Mononuclear cell (primary cell): Measurements from ENCODE around the gene PRRT3. TPM values are rescaled to one million over a fixed set of nuclear protein-coding genes. Genes with fewer than 3 reads are reported as not detected.
A peak's percentile ranks its signal among the peaks of the same experiment; 100 is the strongest.

Experiments
- H3K27me3 ChIP-seq: 2 replicates; pipeline ENCODE4 v1.6.0; 2011; ENCODE audit warnings: low read length, control low read depth; ENCODE audit not compliant: insufficient read depth
- H3K4me1 ChIP-seq: 2 replicates; pipeline ENCODE4 v1.5.1; 2011; ENCODE audit warnings: mild to moderate bottlenecking, low read length, control low read depth; ENCODE audit not compliant: insufficient read depth
- H3K4me3 ChIP-seq: 2 replicates; pipeline ENCODE4 v1.5.1; 2011; ENCODE audit warnings: mild to moderate bottlenecking, low read length, moderate library complexity
- H3K9me3 ChIP-seq: 2 replicates; pipeline ENCODE4 v1.5.1; 2011; ENCODE audit warnings: low read depth, mild to moderate bottlenecking, control low read depth, low read length
- total RNA-seq: library from RNA; depleted of rRNA; stranded (reverse); fragments of >200 nt; gene quantifications from one replicate; pipeline ENCODE4 v1.2.3, GENCODE V29; 2012

The PRRT3 gene
- 3.9 TPM for total RNA-seq

DNA sequence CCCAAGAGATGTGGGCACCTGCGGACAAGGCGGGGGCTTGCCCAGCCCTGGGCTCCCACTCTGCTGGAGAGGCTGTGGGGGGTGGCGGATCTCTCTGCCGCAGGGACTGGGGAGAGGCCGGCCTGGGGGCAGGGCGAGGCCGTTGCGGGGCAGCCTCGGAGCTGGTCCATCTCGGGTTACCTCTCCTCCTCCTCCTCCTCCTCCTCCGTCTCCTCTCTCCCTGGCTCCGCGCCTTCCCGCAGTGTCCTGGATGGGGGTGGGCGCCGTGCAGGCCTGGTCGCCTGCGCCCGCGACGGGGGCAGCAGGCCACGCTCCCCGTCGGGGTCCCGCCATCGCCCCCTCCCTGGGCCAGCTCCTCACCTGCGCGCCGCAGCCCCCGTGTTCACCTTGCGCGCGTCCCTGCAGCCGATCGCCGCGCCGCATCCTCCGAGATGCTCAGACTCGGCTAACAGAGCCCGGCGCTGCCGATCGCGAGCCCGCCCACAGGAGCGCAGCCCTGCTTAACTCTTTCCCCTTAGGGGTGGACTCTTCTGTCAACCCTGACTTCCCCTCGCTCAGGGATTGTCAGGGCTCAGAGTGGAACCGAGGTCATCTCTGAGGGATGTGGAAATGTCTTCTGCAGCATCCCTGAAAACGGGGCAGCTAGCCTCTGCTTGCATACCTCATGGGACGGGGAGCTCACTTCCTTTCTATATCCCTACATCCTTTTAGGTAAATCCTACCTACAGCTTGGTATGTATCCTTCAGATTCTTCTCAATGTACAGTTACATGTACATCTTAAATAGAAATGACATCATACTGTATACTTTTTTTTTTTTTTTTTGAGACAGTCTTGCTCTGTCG, at the start of gene PRRT3:
Gene PRRT3, minus strand, starts transcription at position 447 of the 844 bp plus-strand sequence. CDS start 2,293 bp downstream, outside the sequence.
- H3K27me3 ChIP-seq: no peaks in the 10 kb centered on the region

DNA sequence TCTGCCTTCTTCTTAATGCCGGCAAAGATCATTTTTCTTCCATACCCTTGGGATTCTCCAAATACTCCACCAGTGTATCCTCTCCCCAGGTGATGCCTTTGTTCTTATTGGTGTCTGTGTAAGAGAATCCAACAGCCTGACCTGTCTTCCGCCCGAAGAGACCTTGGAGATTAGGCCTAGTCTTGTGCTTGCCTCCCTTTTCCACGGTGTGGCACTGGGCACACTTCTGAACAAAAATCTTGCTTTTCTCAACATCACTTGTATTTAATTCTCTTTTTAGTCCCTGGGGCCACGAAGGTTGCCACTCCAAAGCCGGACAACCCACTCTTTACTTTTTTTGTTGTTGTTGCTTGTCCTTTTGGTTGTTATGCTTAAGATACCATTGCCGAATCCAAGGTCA, 48.5 kb upstream of the PRRT3 start:
- H3K27me3 ChIP-seq: no peaks in the 10 kb centered on the region
- H3K4me1 ChIP-seq: no peaks in the 10 kb centered on the region
- H3K4me3 ChIP-seq: no peak overlapping the region
- H3K9me3 ChIP-seq: no peaks in the 10 kb centered on the region

More for the DNA sequence above, at the start of gene PRRT3:
- Histone ChIP-seq H3K9me3 (no peaks in the 10 kb centered on the region), H3K4me1 (peaks cover 14% of the 10 kb centered on the region), H3K4me3 (peak within 1 kb of the TSS; percentile 43)

DNA sequence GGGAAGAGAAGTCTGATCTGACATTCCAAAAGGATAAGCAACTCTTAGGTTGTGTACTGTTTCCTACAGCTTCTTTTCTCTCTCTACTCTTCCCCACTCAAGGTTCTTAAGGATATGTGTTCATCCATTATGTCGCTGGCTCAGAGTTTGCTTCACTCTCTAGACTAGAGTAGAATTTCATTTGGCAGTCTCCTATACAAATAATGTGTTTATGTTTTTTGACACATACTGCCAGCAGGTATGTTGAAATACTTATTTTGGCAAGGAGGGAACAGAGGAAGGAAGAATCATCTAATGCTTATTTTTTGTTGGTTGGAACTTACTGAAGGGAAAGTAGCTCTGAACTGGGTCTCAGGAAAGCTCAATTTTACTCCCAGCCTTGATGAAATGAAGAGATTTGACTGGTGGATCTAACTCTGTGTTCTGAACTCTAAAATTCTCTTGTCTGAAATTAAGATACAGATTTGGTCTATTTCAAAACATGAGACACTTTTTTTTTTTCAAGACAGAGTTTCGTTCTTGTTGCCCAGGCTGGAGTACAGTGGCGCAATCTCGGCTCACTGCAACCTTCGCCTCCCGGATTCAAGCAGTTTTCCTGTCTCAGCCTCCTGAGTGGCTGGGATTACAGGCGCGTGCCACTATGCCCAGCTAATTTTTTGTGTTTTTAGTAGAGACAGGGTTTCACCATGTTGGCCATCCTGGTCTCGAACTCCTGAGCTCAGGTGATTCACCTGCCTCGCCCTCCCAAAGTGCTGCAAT, 42.1 kb upstream of the PRRT3 start:
- H3K4me3 ChIP-seq: no peak overlapping the region
- no peaks in the 10 kb centered on the region for H3K9me3 ChIP-seq
- no peaks in the 10 kb centered on the region for H3K27me3 ChIP-seq
- H3K4me1 ChIP-seq: no peaks in the 10 kb centered on the region

DNA sequence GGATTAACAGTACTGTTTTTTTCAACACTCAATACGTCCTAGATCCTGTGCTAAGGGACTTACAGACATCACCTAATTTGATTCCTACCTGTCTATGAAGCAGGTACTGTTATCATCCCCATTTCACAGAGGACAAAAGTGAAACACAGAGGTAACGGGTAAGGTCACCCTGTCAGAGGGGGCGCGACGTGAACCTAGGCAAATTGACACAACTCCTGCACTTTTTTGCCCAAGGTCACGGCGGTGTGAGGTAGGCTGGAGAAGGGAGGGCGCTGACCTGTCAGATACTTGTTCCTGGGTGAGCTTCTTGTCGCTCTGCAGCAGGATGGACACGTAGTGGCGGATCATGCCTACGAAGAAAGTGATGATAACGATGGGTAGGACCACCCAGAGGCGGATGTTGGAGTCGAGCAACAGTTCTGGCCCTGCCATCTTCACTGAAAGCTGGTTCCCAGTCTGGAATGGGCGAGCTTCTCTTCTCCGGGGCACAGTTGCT, 34.1 kb upstream of the PRRT3 start:
- Histone ChIP-seq H3K27me3 (no peaks in the 10 kb centered on the region), H3K4me1 (peaks cover 24% of the 10 kb centered on the region), H3K4me3 (peak overlapping the region; percentile 72)

DNA sequence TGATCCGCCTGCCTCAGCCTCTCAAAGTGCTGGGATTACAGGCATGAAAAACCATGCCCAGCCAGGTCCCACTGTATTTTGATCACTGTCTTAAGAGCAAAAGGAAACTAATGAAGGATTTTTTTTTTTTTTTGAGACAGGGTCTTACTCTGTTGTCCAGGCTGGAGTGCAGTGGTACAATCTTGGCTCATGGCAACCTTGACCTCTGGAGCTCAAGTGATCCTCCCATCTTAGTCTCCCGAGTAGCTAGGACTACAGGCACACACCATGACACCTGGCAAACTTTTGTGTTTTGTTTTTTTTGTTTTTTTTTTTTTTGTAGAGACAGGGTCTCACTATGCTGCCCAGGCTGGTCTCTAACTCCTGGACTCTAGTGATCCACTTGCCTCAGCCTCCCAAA, 28.0 kb upstream of the PRRT3 start:
- no peaks in the 10 kb centered on the region for H3K9me3 ChIP-seq
- no peak overlapping the region for H3K4me3 ChIP-seq
- no peaks in the 10 kb centered on the region for H3K27me3 ChIP-seq
- H3K4me1 ChIP-seq: peaks cover 39% of the 10 kb centered on the region

More for the DNA sequence above, 34.1 kb upstream of the PRRT3 start:
- H3K9me3 ChIP-seq: no peaks in the 10 kb centered on the region

DNA sequence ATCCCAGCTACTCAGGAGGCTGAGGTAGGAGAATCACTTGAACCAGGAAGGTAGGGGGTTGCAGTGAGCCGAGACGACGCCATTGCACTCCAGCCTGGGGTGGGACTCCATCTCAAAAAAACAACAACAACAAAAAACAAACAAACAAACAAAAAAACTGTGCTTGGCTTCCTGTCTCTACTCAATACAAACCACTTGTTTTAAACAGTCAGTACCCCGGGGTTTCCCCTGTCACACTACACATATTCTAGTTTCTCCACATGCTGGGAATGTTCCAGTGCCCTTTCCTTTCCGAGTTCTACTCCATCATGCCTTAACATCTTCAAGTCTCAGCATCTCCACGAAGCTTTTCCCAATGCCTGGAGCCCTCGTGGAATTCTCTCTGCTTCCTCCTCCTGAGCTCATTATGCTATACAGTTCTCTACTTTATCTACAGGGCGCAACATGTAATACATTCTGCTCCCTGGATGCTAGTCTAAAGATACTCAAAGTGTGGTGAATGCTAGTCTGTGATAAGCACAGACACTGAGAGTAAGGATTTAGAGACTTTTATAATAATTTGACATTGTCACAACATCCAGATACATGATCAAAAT, 26.6 kb upstream of the PRRT3 start:
- no peaks in the 10 kb centered on the region for H3K9me3 ChIP-seq
- H3K27me3 ChIP-seq: no peaks in the 10 kb centered on the region
- H3K4me3 ChIP-seq: no peak overlapping the region
- peaks cover 37% of the 10 kb centered on the region for H3K4me1 ChIP-seq

- Histone ChIP-seq H3K27me3 (no peaks in the 10 kb centered on the region), H3K4me1 (peaks cover 37% of the 10 kb centered on the region), H3K4me3 (no peak overlapping the region), H3K9me3 (no peaks in the 10 kb centered on the region)
Measured at GRCh38 chr3:9976721-9977709, 24.8 kb upstream of the PRRT3 start.

- no peaks in the 10 kb centered on the region for H3K4me1 ChIP-seq
- no peaks in the 10 kb centered on the region for H3K27me3 ChIP-seq
- no peaks in the 10 kb centered on the region for H3K9me3 ChIP-seq
- no peak overlapping the region for H3K4me3 ChIP-seq
Measured at GRCh38 chr3:9970020-9970652, 17.9 kb upstream of the PRRT3 start.

DNA sequence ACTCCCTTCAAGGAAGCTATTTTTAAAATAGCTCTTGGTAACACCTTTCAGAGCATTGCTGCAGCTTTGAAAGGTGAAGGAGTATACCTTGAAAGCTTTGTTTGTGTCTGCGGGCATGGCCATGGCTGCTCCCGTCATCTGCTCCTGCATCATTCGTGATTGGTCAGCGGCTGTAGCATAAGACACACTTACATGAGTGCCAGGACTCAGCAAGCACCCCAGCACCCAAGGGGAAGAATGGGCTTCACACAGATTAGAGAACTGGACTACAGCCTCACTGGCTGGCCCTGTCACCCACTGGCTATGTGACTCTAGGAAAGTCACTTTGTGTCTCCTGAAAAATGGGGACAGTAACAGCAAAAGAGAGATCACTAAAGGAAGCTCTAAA, 17.4 kb upstream of the PRRT3 start:
- Histone ChIP-seq H3K27me3 (no peaks in the 10 kb centered on the region), H3K4me3 (no peak overlapping the region), H3K4me1 (no peaks in the 10 kb centered on the region), H3K9me3 (no peaks in the 10 kb centered on the region)

GRCh38 chr3:9966841-9967240, 14.6 kb upstream of the PRRT3 start:
- Histone ChIP-seq H3K4me3 (no peak overlapping the region), H3K27me3 (no peaks in the 10 kb centered on the region), H3K9me3 (no peaks in the 10 kb centered on the region), H3K4me1 (no peaks in the 10 kb centered on the region)

- no peaks in the 10 kb centered on the region for H3K4me1 ChIP-seq
- H3K9me3 ChIP-seq: no peaks in the 10 kb centered on the region
- no peaks in the 10 kb centered on the region for H3K27me3 ChIP-seq
- H3K4me3 ChIP-seq: no peak overlapping the region
Measured at GRCh38 chr3:9965200-9965875, 13.1 kb upstream of the PRRT3 start.

- Histone ChIP-seq H3K27me3 (no peaks in the 10 kb centered on the region), H3K4me1 (peaks cover under 1% of the 10 kb centered on the region), H3K9me3 (no peaks in the 10 kb centered on the region)
Measured at GRCh38 chr3:9957214-9957613, 5.0 kb upstream of the PRRT3 start.

GRCh38 chr3:9955611-9956352, 3.6 kb upstream of the PRRT3 start:
- Histone ChIP-seq H3K4me1 (peaks cover 14% of the 10 kb centered on the region), H3K9me3 (no peaks in the 10 kb centered on the region), H3K4me3 (no peak overlapping the region), H3K27me3 (no peaks in the 10 kb centered on the region)

More at GRCh38 chr3:9957214-9957613, 5.0 kb upstream of the PRRT3 start:
- no peak overlapping the region for H3K4me3 ChIP-seq
